ENCODE measurements around the gene KCNMA1.

Gene KCNMA1

DNA sequence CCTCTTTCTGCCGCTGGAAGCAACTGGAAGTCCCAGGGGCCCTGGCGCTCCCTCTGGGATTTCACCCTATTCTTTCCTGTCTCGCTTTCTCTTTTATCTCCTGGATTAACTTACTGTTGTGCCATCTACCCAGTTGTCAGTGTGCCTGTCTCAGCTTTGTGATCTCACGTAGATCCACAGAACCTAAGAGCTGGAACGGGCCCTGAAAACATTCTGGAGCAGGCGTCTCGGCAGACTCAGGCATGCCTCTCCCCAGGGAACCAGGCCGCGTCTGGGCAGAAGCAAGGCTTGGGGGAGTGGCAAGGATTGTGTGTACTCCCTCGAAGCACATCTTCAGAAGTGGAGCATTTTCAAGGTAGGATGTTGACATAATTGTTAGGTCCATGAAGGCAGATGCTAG is 87.2 kb downstream of the KCNMA1 start:
- H3K36me3 ChIP-seq (ENCODE audit: control insufficient read depth, insufficient read depth, low read length): no peaks in the 10 kb centered on the region
- H3K9ac ChIP-seq (ENCODE audit: low read length): no peak overlapping the region
- no peak overlapping the region for H3K4me3 ChIP-seq (ENCODE audit: low read length)
- no peaks in the 10 kb centered on the region for H3K27me3 ChIP-seq (ENCODE audit: control insufficient read depth, insufficient read depth, low read length)
- H3K27ac ChIP-seq (ENCODE audit: low read depth, low read length): no peak overlapping the region
- peaks cover 8% of the 10 kb centered on the region for H3K4me1 ChIP-seq (ENCODE audit: control insufficient read depth, insufficient read depth, low read length)

- Histone ChIP-seq H3K9ac (ENCODE audit: low read length) (no peak overlapping the region), H3K36me3 (ENCODE audit: control insufficient read depth, insufficient read depth, low read length) (no peaks in the 10 kb centered on the region), H3K27me3 (ENCODE audit: control insufficient read depth, insufficient read depth, low read length) (no peaks in the 10 kb centered on the region), H3K4me3 (ENCODE audit: low read length) (no peak overlapping the region), H3K27ac (ENCODE audit: low read depth, low read length) (no peak overlapping the region), H3K4me1 (ENCODE audit: control insufficient read depth, insufficient read depth, low read length) (no peaks in the 10 kb centered on the region)
These were observed 88.9 kb downstream of the KCNMA1 start for GRCh38 chr10:77548671-77549070.

- Histone ChIP-seq H3K4me1 (ENCODE audit: control insufficient read depth, insufficient read depth, low read length) (no peaks in the 10 kb centered on the region), H3K27me3 (ENCODE audit: control insufficient read depth, insufficient read depth, low read length) (no peaks in the 10 kb centered on the region), H3K27ac (ENCODE audit: low read depth, low read length) (no peak overlapping the region), H3K9ac (ENCODE audit: low read length) (no peak overlapping the region), H3K4me3 (ENCODE audit: low read length) (no peak overlapping the region), H3K36me3 (ENCODE audit: control insufficient read depth, insufficient read depth, low read length) (no peaks in the 10 kb centered on the region)
These were observed 89.5 kb downstream of the KCNMA1 start for GRCh38 chr10:77548157-77548556.

GRCh38 chr10:77547307-77548050 is 90.1 kb downstream of the KCNMA1 start:
- Histone ChIP-seq H3K4me3 (ENCODE audit: low read length) (no peak overlapping the region), H3K27me3 (ENCODE audit: control insufficient read depth, insufficient read depth, low read length) (no peaks in the 10 kb centered on the region), H3K27ac (ENCODE audit: low read depth, low read length) (no peak overlapping the region), H3K36me3 (ENCODE audit: control insufficient read depth, insufficient read depth, low read length) (no peaks in the 10 kb centered on the region), H3K9ac (ENCODE audit: low read length) (no peak overlapping the region), H3K4me1 (ENCODE audit: control insufficient read depth, insufficient read depth, low read length) (no peaks in the 10 kb centered on the region)

DNA sequence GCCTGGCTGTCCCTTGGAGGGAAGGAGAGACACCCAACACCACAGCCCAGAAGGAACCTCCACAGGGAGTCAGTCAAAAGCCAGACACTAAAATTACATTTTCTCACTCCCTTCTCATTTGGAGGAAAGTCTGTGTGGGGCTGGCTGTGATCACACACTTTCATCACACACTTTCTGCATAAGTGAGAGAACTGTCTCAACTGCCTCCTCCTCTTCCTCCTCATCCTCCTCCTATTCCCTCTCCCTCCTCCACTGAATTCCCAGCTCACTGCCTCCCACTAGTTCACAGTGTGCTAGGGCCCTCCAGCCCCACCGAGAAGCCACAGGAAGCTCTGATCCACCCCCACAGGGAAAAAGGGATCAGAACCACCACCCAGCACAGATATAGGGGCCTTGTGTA is 91.6 kb downstream of the KCNMA1 start:
- Histone ChIP-seq H3K4me3 (ENCODE audit: low read length) (no peak overlapping the region), H3K4me1 (ENCODE audit: control insufficient read depth, insufficient read depth, low read length) (no peaks in the 10 kb centered on the region), H3K27ac (ENCODE audit: low read depth, low read length) (no peak overlapping the region), H3K27me3 (ENCODE audit: control insufficient read depth, insufficient read depth, low read length) (no peaks in the 10 kb centered on the region), H3K9ac (ENCODE audit: low read length) (no peak overlapping the region), H3K36me3 (ENCODE audit: control insufficient read depth, insufficient read depth, low read length) (no peaks in the 10 kb centered on the region)

DNA sequence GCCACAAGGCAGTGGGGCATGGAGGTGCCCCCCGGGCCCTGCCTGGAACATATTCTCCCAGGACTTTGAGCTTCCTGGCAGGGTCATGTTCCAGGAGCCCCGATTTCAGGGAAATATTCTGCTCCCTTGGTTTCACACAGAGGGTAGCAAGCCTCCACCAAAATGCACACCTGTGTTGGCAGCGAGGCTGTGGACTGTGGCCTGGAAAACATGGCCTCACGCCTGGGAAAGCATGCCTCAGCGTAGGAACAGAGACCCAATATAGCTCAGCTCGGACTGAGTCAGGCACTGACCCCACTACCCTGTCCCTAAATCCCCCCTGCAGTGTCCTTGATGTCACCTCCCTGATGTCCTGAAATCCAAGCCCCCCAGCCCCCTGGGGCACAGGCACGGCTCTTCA is 92.0 kb downstream of the KCNMA1 start:
- H3K9ac ChIP-seq (ENCODE audit: low read length): no peak overlapping the region

GRCh38 chr10:77544617-77545016 is 93.0 kb downstream of the KCNMA1 start:
- H3K27ac ChIP-seq (ENCODE audit: low read depth, low read length): no peak overlapping the region

More for the DNA sequence above, 92.0 kb downstream of the KCNMA1 start:
- H3K27me3 ChIP-seq (ENCODE audit: control insufficient read depth, insufficient read depth, low read length): no peaks in the 10 kb centered on the region
- H3K36me3 ChIP-seq (ENCODE audit: control insufficient read depth, insufficient read depth, low read length): no peaks in the 10 kb centered on the region
- no peak overlapping the region for H3K4me3 ChIP-seq (ENCODE audit: low read length)
- no peaks in the 10 kb centered on the region for H3K4me1 ChIP-seq (ENCODE audit: control insufficient read depth, insufficient read depth, low read length)
- no peak overlapping the region for H3K27ac ChIP-seq (ENCODE audit: low read depth, low read length)

DNA sequence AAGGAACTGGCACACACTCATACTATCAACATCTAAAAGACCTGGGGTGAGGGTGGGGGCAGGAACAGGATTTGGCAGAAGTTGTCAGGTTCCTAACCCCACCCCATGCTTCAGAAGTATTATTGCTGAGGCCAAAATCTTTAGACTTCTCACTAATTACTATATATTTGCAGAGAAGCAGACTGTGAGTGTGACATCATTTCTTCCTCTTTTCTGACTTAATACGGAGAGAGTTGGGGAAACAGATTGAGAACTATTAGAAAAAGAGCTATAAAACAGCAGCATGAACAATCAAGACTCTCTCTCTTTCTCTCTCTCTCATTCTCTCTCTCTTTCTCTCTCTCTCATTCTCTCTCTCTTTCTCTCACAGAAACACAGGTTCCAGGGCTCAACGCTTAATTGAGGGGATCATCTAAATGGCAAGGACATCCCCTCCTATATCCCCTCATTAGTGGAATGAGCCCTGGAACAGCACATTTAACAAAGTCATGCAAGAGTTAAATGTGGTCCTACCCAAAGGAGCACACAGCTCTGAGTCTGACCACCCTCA is 94.8 kb downstream of the KCNMA1 start:
- Histone ChIP-seq H3K27me3 (ENCODE audit: control insufficient read depth, insufficient read depth, low read length) (no peaks in the 10 kb centered on the region), H3K4me1 (ENCODE audit: control insufficient read depth, insufficient read depth, low read length) (peaks cover 13% of the 10 kb centered on the region), H3K9ac (ENCODE audit: low read length) (no peak overlapping the region), H3K4me3 (ENCODE audit: low read length) (no peak overlapping the region), H3K36me3 (ENCODE audit: control insufficient read depth, insufficient read depth, low read length) (no peaks in the 10 kb centered on the region), H3K27ac (ENCODE audit: low read depth, low read length) (no peak overlapping the region)

More at GRCh38 chr10:77544617-77545016, 93.0 kb downstream of the KCNMA1 start:
- H3K4me3 ChIP-seq (ENCODE audit: low read length): no peak overlapping the region
- H3K27me3 ChIP-seq (ENCODE audit: control insufficient read depth, insufficient read depth, low read length): no peaks in the 10 kb centered on the region
- H3K9ac ChIP-seq (ENCODE audit: low read length): no peak overlapping the region
- no peaks in the 10 kb centered on the region for H3K36me3 ChIP-seq (ENCODE audit: control insufficient read depth, insufficient read depth, low read length)
- H3K4me1 ChIP-seq (ENCODE audit: control insufficient read depth, insufficient read depth, low read length): no peaks in the 10 kb centered on the region

DNA sequence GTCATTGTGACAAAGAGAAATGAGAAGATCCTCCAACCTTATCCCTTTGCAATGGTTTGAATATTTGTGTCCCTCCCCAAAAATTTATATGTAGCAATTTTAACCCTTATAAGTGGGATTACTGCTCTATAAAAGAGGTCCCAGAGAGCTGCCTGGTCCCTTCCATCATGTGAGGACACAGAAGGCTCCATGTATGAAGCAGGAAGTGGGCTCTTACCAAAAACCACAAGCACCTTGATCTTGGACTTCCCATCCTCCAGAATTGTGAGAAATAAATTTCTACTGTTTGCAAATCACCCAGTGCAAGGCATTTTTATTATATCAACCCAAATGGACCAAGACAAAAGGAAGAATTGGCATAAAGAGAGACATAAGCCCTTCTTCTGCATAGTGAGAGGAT is 95.7 kb downstream of the KCNMA1 start:
- Histone ChIP-seq H3K9ac (ENCODE audit: low read length) (no peak overlapping the region), H3K4me3 (ENCODE audit: low read length) (no peak overlapping the region), H3K27me3 (ENCODE audit: control insufficient read depth, insufficient read depth, low read length) (no peaks in the 10 kb centered on the region), H3K36me3 (ENCODE audit: control insufficient read depth, insufficient read depth, low read length) (no peaks in the 10 kb centered on the region), H3K4me1 (ENCODE audit: control insufficient read depth, insufficient read depth, low read length) (peaks cover 16% of the 10 kb centered on the region), H3K27ac (ENCODE audit: low read depth, low read length) (no peak overlapping the region)

GRCh38 chr10:77541247-77541646 is 96.4 kb downstream of the KCNMA1 start:
- H3K4me3 ChIP-seq (ENCODE audit: low read length): no peak overlapping the region
- no peaks in the 10 kb centered on the region for H3K27me3 ChIP-seq (ENCODE audit: control insufficient read depth, insufficient read depth, low read length)
- no peak overlapping the region for H3K27ac ChIP-seq (ENCODE audit: low read depth, low read length)
- H3K4me1 ChIP-seq (ENCODE audit: control insufficient read depth, insufficient read depth, low read length): peaks cover 16% of the 10 kb centered on the region
- no peaks in the 10 kb centered on the region for H3K36me3 ChIP-seq (ENCODE audit: control insufficient read depth, insufficient read depth, low read length)
- H3K9ac ChIP-seq (ENCODE audit: low read length): no peak overlapping the region

DNA sequence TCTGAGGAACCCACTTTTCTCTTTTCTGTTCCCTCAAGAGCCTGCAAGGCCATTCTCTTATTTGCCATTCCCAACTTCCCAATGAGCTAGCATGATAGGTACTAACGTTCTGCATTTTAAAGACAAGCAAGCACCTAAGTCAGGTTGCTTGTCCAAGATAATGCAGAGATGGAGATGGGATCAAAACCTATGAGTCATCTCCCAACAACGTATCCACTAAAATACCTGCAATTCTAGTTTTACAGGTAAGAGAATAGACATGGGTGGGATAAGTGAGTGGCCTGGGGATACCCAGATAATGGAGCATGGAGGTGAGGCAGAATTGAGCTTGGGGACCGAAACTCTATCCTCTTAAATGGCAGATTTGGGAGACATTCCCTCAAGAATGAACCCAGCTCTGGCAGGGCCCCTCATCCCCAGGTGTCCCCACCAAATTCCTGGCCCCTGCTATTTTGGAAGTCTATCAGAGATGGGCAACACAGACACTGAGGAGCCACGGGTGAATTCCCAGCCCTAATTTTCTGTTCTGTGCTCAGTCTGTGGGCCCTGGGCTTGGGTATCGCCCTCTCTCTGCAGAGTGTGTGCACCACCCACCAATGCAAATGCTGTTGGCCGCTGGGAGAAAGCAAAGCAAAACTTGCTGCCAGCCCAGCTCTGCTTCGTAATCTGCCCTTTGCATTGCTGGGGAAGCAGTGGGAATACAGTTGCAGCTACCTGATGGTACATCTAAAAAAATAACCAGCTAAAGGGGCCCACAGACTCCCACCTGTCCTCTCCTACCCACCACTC is 98.3 kb downstream of the KCNMA1 start:
- Histone ChIP-seq H3K27ac (ENCODE audit: low read depth, low read length) (no peak overlapping the region), H3K36me3 (ENCODE audit: control insufficient read depth, insufficient read depth, low read length) (no peaks in the 10 kb centered on the region), H3K4me3 (ENCODE audit: low read length) (no peak overlapping the region), H3K4me1 (ENCODE audit: control insufficient read depth, insufficient read depth, low read length) (peaks cover 22% of the 10 kb centered on the region), H3K9ac (ENCODE audit: low read length) (no peak overlapping the region), H3K27me3 (ENCODE audit: control insufficient read depth, insufficient read depth, low read length) (no peaks in the 10 kb centered on the region)

DNA sequence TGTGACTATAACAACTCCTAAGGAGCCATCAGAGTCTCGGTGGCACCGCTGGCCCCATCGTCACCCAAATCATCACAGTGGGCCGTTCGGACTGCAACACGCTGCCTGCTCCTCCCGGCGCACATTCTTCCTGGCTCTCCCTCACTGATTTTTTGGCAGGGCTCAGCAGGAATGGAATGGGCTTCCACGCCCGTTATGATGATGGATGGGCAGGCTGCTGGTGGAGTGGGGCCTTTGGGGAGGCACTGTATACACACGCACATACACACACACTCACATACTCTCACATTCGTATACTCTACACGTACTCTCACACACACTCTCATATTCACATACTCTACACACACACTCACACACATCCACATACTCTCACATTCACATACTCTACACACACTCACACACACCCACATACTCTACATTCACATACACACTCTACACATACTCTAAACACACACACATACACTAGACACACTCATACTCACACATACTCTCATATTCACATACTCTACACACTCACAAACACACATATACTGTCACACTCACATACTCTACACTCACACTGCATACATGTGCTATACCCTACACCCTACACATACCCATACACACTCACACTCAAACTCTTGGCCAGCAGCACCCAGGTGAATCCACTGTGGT is 99.8 kb downstream of the KCNMA1 start:
- no peaks in the 10 kb centered on the region for H3K36me3 ChIP-seq (ENCODE audit: control insufficient read depth, insufficient read depth, low read length)
- H3K4me3 ChIP-seq (ENCODE audit: low read length): no peak overlapping the region
- H3K4me1 ChIP-seq (ENCODE audit: control insufficient read depth, insufficient read depth, low read length): peaks cover 35% of the 10 kb centered on the region
- no peak overlapping the region for H3K9ac ChIP-seq (ENCODE audit: low read length)
- no peaks in the 10 kb centered on the region for H3K27me3 ChIP-seq (ENCODE audit: control insufficient read depth, insufficient read depth, low read length)
- H3K27ac ChIP-seq (ENCODE audit: low read depth, low read length): peak overlapping the region; percentile 68

All from rectal smooth muscle tissue (tissue), 1 donor.